Measurements from ENCODE around the gene CADPS.

The CADPS gene

GRCh38 chr3:62638316-62638715 is 236.9 kb downstream of the CADPS start:
- Histone ChIP-seq H3K27me3 (peaks cover 0 to 6% of the 10 kb centered on the region in 2 donors), H3K4me1 (no peaks in the 10 kb centered on the region), H3K9me3 (no peaks in the 10 kb centered on the region), H3K4me3 (no peak overlapping the region), H3K36me3 (no peaks in the 10 kb centered on the region), H3K27ac (no peak overlapping the region)
- intact Hi-C loops (cut with DNase I; ENCODE audit: low total_unique reads), result no loop called here
- DNase-seq, result no peak
- no peak for TF ChIP-seq CTCF (IDR thresholded peaks at IDR 0.05)

DNA sequence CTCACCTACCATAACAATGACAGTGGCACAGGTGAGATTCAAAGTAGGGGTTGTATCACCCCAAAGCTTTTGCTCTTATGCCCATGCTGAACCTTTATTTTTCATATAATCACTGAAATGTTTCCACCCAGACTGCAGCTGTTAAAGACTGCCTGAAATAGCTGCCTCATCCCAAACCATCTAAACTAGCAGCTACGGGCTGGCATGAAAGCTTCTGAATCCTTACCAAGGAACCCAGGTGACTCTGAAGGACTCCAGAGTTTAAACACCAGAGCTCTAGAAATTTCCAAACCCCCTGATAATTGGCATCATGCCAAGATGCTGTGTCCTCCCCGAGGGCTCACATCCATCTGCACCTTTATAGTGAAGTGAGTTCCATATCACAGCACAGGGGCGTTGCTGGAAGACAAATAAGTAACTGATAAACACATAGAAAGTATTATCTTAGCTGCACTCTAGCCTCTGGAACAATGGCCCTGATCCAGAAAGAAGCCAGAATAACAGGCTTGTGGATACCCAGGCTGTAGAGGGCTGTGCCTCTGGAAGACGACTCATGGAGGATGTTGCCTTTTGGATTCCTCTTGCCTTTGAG is 238.9 kb downstream of the CADPS start:
- no peaks in the 10 kb centered on the region for H3K9me3 ChIP-seq
- no peak for TF ChIP-seq CTCF (IDR thresholded peaks at IDR 0.05)
- DNase-seq, result no peak
- no peak overlapping the region for H3K4me3 ChIP-seq
- intact Hi-C loops (cut with DNase I; ENCODE audit: low total_unique reads), result no loop called here
- H3K4me1 ChIP-seq, result no peaks in the 10 kb centered on the region
- peaks cover 0 to 9% of the 10 kb centered on the region in 2 donors for H3K27me3 ChIP-seq
- H3K36me3 ChIP-seq, result no peaks in the 10 kb centered on the region
- H3K27ac ChIP-seq, result no peak overlapping the region

- TF ChIP-seq CTCF (IDR thresholded peaks at IDR 0.05), result no peak
- Histone ChIP-seq H3K9me3 (no peaks in the 10 kb centered on the region), H3K27me3 (peaks cover 0 to 9% of the 10 kb centered on the region in 2 donors), H3K4me3 (no peak overlapping the region), H3K27ac (no peak overlapping the region), H3K4me1 (no peaks in the 10 kb centered on the region), H3K36me3 (no peaks in the 10 kb centered on the region)
- no peak for DNase-seq
- intact Hi-C loops (cut with DNase I; ENCODE audit: low total_unique reads), result no loop called here
Observed at GRCh38 chr3:62632510-62633294, 242.5 kb downstream of the CADPS start.

- DNase-seq, result no peak
- Histone ChIP-seq H3K4me1 (no peaks in the 10 kb centered on the region), H3K27ac (no peak overlapping the region), H3K9me3 (no peaks in the 10 kb centered on the region), H3K36me3 (no peaks in the 10 kb centered on the region), H3K4me3 (no peak overlapping the region), H3K27me3 (peaks cover 0 to 6% of the 10 kb centered on the region in 2 donors)
- intact Hi-C loops (cut with DNase I; ENCODE audit: low total_unique reads), result no loop called here
- no peak for TF ChIP-seq CTCF (IDR thresholded peaks at IDR 0.05)
Observed at GRCh38 chr3:62631488-62631887, 243.7 kb downstream of the CADPS start.

DNA sequence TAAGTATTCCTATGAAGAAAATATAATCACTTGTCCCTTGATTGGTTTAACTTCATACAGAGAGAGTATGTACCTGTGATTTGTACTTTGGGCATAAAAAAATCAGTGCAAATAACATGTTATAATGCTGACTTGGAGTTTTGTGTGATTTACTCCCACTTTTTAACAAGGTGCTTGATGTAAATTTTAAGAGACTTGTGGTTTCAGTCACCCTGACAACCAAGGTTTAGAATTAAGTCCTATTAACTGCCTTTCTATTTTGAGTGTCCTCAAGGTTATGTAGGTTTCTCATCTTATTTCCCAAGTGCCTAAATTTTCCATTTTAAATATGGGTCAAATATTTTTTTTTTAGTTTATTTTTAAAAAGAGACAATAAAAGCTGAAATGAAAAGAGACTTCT is 244.6 kb downstream of the CADPS start:
- no peak for DNase-seq
- Histone ChIP-seq H3K27me3 (peaks cover 0 to 6% of the 10 kb centered on the region in 2 donors), H3K9me3 (no peaks in the 10 kb centered on the region), H3K4me1 (no peaks in the 10 kb centered on the region), H3K4me3 (no peak overlapping the region), H3K27ac (no peak overlapping the region), H3K36me3 (no peaks in the 10 kb centered on the region)
- intact Hi-C loops (cut with DNase I; ENCODE audit: low total_unique reads), result no loop called here
- TF ChIP-seq CTCF (IDR thresholded peaks at IDR 0.05), result no peak
